Loucy (cell line): ENCODE results near the gene RAET1E.
A peak's percentile ranks its signal among the peaks of the same experiment; 100 is the strongest.
"Not testable (repeated sequence)": the region's sequence is repeated elsewhere in the genome, so short reads cannot be mapped to it uniquely, and the experiment has no call there.

Experiments
- H2AFZ ChIP-seq: fragments of 200-600 bp; sonication (generic); 2 replicates; pipeline ENCODE4 v1.6.0; 2016; ENCODE audit warnings: antibody characterized with exemption, mild to moderate bottlenecking, low read length, moderate library complexity
- H3F3A ChIP-seq: fragments of 200-600 bp; 2 replicates; pipeline ENCODE4 v1.6.0; 2016; ENCODE audit warnings: antibody characterized with exemption, low read depth, mild to moderate bottlenecking
- H3K27me3 ChIP-seq: fragments of 200-600 bp; sonication (generic); 2 replicates; pipeline ENCODE4 v1.6.1; 2014; ENCODE audit warnings: low read length, mild to moderate bottlenecking; ENCODE audit not compliant: insufficient read depth, poor library complexity, severe bottlenecking
- H3K36me3 ChIP-seq: fragments of 200-600 bp; sonication (generic); 2 replicates; pipeline ENCODE4 v1.6.1; 2016; ENCODE audit warnings: low read length; ENCODE audit not compliant: insufficient read depth
- H3K4me1 ChIP-seq: fragments of 200-600 bp; sonication (generic); 2 replicates; pipeline ENCODE4 v1.5.1; 2014; ENCODE audit warnings: low read length, mild to moderate bottlenecking; ENCODE audit not compliant: insufficient read depth, poor library complexity, severe bottlenecking
- H3K4me2 ChIP-seq: fragments of 200-600 bp; sonication (generic); 2 replicates; pipeline ENCODE4 v1.6.0; 2014; ENCODE audit warnings: antibody characterized with exemption, low read length, low read depth, mild to moderate bottlenecking; ENCODE audit not compliant: poor library complexity, severe bottlenecking
- H3K4me3 ChIP-seq: fragments of 200-600 bp; sonication (generic); 2 replicates; pipeline ENCODE4 v1.5.1; 2014; ENCODE audit warnings: low read length, mild to moderate bottlenecking, mixed read lengths; ENCODE audit not compliant: poor library complexity, severe bottlenecking
- H3K79me2 ChIP-seq: fragments of 200-600 bp; sonication (generic); 2 replicates; pipeline ENCODE4 v1.6.1; 2014; ENCODE audit warnings: low read length; ENCODE audit not compliant: insufficient read depth
- H3K9ac ChIP-seq: fragments of 200-600 bp; sonication (generic); 2 replicates; pipeline ENCODE4 v1.6.0; 2014; ENCODE audit warnings: mild to moderate bottlenecking, low read depth, low read length, moderate library complexity; ENCODE audit not compliant: poor library complexity, severe bottlenecking
- H3K9me2 ChIP-seq: fragments of 200-600 bp; sonication (generic); replicated peaks from 2 replicates; pipeline ENCODE4 v1.6.1; 2016; ENCODE audit warnings: low read depth, low read length, mixed read lengths
- H3K9me3 ChIP-seq: fragments of 200-600 bp; sonication (generic); 2 replicates; pipeline ENCODE4 v1.6.1; 2014; ENCODE audit warnings: mild to moderate bottlenecking, antibody characterized with exemption, low read length, low read depth; ENCODE audit not compliant: insufficient read depth
- H4K20me1 ChIP-seq: fragments of 200-600 bp; sonication (generic); 2 replicates; pipeline ENCODE4 v1.6.0; 2014; ENCODE audit warnings: antibody characterized with exemption, low read length, mild to moderate bottlenecking; ENCODE audit not compliant: insufficient read depth, poor library complexity, severe bottlenecking
- EZH2phosphoT487 ChIP-seq: fragments of 200-600 bp; IDR thresholded peaks from 2 replicates; pipeline ENCODE4 v1.6.1; 2018; ENCODE audit warnings: antibody characterized with exemption, mild to moderate bottlenecking, moderate library complexity, borderline replicate concordance
- TF ChIP-seq, protein P1 (sequence below): fragments of 200-600 bp; sonication (generic); conservative IDR thresholded peaks from 2 replicates; pipeline ENCODE4 v1.5.1; 2014; ENCODE audit warnings: mild to moderate bottlenecking, antibody characterized with exemption, low read length

RAET1E gene, protein sequence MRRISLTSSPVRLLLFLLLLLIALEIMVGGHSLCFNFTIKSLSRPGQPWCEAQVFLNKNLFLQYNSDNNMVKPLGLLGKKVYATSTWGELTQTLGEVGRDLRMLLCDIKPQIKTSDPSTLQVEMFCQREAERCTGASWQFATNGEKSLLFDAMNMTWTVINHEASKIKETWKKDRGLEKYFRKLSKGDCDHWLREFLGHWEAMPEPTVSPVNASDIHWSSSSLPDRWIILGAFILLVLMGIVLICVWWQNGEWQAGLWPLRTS

DNA sequence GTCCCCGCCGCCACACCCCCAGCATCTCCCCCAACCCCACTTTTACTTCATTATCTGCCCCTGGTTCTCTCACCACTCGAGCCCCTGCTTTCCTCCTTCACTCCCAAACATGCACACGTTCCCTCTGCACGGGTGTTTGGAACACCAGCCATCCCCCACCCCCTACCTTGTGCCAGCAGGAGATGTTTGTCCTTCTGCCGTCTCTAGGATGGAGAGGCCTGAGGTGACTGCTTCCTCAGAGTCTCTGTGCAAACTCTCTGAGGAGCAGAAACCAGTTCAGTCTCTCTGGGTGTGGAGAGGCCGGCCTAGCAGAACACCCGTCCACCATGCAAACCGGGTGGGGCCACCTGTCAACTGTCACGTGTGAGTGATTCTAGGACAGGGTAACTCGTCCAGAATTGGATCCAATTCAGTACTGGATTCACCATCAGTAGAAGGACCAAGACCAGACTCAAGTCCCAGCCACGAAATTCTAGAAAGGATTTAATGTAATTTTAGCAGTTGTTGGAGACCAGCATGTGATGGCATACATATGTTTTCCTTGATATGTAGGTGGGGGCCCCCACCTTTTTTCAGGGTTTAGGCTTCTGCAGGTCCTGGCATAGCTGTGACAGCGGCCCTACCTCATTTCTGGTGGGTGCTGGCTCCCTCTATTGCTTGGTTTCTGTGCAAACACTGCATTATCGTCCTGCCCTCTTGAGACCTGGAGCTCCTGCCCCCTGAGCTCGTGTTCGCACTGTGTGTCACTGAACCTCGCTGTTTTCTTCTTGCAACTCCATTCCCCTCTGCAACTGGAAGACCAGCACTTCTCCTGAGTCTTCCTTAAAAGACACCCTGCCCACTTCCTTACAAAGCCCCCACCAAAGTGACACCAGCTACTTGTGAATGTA, at the start of gene RAET1E:
TSS of gene RAET1E (minus strand) at position 259 of the 890 bp plus-strand sequence. CDS start 7,212 bp downstream, outside the sequence.
- no peaks in the 10 kb centered on the region for H3K27me3 ChIP-seq
- H3K9me3 ChIP-seq = no peaks in the 10 kb centered on the region
- H2AFZ ChIP-seq = no peak within 1 kb of the TSS
- H3K36me3 ChIP-seq = no peaks in the 10 kb centered on the region
- peaks cover 25% of the 10 kb centered on the region for H3K4me1 ChIP-seq
- no peaks in the 10 kb centered on the region for H4K20me1 ChIP-seq
- peak within 1 kb of the TSS; percentile 63 for H3K4me2 ChIP-seq
- H3K9me2 ChIP-seq = no peaks in the 10 kb centered on the region
- H3K9ac ChIP-seq = peak within 1 kb of the TSS; percentile 51
- no peaks in the 10 kb centered on the region; the same call in 1 of the 2 replicates for H3F3A ChIP-seq
- no peak within 1 kb of the TSS for H3K4me3 ChIP-seq
- TF ChIP-seq, protein P1, sequence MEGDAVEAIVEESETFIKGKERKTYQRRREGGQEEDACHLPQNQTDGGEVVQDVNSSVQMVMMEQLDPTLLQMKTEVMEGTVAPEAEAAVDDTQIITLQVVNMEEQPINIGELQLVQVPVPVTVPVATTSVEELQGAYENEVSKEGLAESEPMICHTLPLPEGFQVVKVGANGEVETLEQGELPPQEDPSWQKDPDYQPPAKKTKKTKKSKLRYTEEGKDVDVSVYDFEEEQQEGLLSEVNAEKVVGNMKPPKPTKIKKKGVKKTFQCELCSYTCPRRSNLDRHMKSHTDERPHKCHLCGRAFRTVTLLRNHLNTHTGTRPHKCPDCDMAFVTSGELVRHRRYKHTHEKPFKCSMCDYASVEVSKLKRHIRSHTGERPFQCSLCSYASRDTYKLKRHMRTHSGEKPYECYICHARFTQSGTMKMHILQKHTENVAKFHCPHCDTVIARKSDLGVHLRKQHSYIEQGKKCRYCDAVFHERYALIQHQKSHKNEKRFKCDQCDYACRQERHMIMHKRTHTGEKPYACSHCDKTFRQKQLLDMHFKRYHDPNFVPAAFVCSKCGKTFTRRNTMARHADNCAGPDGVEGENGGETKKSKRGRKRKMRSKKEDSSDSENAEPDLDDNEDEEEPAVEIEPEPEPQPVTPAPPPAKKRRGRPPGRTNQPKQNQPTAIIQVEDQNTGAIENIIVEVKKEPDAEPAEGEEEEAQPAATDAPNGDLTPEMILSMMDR = peak; percentile 46
- TF ChIP-seq EZH2phosphoT487 = no peak
- no peaks in the 10 kb centered on the region for H3K79me2 ChIP-seq

DNA sequence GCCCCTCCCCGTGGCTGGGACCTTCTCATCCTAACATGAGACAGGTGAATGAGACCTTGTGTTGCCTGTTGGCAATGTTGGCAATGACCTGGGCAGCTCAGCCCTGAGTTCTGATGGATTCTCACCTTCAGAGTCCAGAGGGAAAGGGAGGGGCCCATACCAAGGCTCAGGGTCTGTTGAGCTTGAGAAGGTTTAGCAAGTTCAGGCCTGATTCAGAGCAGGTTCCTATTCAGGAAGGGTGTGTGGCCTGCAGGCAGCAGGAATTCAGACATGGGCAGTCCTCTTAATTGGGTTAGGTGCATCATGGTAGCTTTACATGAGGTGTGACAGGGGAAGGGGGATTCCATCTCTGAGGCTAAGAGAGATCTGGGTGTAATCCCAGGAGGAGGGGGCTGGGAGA, 49.6 kb upstream of the RAET1E start:
- not testable (repeated sequence) for H3K9me3 ChIP-seq, H3K4me1 ChIP-seq, H3K4me3 ChIP-seq, H3K4me2 ChIP-seq, H3K9me2 ChIP-seq, H3K36me3 ChIP-seq, H3K79me2 ChIP-seq, H3F3A ChIP-seq, H4K20me1 ChIP-seq, H3K27me3 ChIP-seq, H2AFZ ChIP-seq, H3K9ac ChIP-seq

DNA sequence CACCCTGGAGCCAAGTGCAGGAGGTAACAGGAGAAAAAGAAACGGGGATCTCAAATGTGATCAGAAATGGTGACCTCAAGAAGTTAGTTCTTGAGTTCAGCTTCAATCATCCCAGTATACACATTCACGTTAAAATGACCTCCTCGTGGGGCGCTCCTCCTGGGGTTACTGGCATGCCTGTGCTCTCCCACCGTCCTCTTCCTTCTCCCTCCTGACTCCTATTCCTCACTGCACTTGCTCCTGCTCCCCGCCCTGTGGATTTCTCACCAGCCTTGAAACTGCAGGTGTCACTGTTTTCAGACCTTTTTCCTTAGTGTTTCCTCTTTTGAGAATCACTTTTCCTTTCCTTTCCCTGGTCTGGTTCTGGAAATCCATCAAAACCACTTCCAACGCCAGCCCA, 48.7 kb upstream of the RAET1E start:
- not testable (repeated sequence) for H3K9ac ChIP-seq

DNA sequence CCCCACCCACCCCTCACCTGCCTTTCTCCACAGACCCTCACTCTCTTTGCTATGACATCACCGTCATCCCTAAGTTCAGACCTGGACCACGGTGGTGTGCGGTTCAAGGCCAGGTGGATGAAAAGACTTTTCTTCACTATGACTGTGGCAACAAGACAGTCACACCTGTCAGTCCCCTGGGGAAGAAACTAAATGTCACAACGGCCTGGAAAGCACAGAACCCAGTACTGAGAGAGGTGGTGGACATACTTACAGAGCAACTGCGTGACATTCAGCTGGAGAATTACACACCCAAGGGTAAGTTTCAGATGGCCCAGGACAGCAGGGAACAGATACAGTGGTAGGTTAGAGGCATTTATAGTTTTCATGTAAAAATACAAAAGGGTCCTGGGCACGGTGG, 47.4 kb upstream of the RAET1E start:
- H3K9me2 ChIP-seq, H3F3A ChIP-seq, H3K4me2 ChIP-seq, H3K9me3 ChIP-seq, H3K36me3 ChIP-seq, H3K27me3 ChIP-seq, H3K79me2 ChIP-seq, H3K9ac ChIP-seq, H2AFZ ChIP-seq, H4K20me1 ChIP-seq, H3K4me3 ChIP-seq, H3K4me1 ChIP-seq: not testable (repeated sequence)

More for the DNA sequence above, 48.7 kb upstream of the RAET1E start:
- H3K36me3 ChIP-seq, H2AFZ ChIP-seq, H3K79me2 ChIP-seq, H3K4me2 ChIP-seq, H4K20me1 ChIP-seq, H3F3A ChIP-seq, H3K9me3 ChIP-seq, H3K9me2 ChIP-seq, H3K4me3 ChIP-seq, H3K4me1 ChIP-seq, H3K27me3 ChIP-seq: not testable (repeated sequence)

DNA sequence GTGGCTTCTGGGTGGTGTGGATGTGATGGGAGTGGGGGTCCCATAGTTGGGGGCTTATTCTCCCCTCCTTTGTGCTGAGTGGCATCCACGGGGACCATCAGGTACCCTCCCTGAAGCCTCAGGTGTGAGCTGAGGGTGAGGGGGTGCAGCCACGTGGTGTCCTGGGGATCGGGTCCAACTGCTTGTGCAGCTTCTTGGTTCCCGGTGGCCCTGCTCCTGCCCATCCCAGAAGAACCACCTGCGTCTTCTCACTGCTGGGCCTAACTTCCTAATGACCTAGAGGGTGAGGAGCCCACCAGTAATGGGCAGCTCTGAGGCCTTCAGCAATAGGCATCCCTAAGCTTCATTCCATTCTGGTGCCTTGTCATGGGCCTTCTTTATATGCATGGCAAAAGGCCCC, 45.4 kb upstream of the RAET1E start:
- Histone ChIP-seq H3K4me2 (peak overlapping the region; percentile 80), H3K4me3 (peak overlapping the region; percentile 91)
- H3K27me3 ChIP-seq, H3K79me2 ChIP-seq, H3K9me2 ChIP-seq, H3F3A ChIP-seq, H3K4me1 ChIP-seq, H4K20me1 ChIP-seq, H3K36me3 ChIP-seq, H3K9ac ChIP-seq, H3K9me3 ChIP-seq, H2AFZ ChIP-seq: not testable (repeated sequence)
